COLO829 (cell line): ENCODE data around the gene ITPR3.
"Not testable (repeated sequence)": the region's sequence is repeated elsewhere in the genome, so short reads cannot be mapped to it uniquely, and the experiment has no call there.

Experiments used
- DNase-seq: peaks from one replicate; pipeline ENCODE4 v3.0.0; 2012; ENCODE audit warnings: low spot score

The ITPR3 gene

DNA sequence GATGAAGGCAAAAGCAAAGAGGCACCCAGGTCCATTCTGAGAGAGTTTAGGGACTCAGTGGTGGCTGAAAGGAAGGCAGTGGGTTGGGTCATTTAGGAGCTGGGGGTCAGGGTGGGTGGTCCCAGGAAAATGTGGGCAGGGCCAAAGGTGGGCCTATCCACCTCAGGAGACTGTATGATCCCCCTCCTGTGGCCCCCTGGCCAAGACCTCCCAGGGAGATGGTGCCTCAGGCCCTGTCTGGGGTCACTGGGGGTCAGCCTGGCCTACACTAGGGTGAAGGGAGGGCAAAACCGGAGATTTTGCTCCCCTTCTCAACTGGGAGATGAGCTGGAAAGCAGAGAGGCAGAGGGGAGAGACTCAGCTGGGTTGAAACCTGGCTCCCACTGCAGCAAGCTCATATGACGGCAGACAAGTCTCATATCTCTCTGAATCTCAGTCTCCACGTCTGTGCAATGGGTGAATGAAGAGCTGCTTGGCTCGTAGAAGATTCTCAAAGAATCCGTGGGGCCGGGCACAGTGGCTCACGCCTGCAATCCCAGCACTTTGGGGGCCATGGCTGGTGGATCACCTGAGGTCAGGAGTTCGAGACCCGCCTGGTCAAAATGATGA is 29.6 kb upstream of the ITPR3 start:
- no peak for DNase-seq

DNA sequence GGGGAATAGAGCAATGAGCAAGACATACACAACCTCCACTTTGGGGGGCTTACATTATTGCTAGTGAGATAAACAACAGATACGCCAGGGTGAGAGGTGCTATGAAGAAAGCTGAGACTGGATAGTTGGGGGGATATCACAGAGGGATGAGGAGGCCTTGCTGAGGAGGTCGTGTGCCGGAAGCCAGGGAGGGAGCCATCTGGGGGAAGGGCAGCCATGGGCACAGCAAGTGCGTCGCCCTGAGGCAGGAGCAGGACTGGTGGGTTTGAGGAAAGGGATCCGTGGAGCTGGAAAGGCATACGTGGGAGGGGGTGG is 28.9 kb upstream of the ITPR3 start:
- DNase-seq: no peak

DNA sequence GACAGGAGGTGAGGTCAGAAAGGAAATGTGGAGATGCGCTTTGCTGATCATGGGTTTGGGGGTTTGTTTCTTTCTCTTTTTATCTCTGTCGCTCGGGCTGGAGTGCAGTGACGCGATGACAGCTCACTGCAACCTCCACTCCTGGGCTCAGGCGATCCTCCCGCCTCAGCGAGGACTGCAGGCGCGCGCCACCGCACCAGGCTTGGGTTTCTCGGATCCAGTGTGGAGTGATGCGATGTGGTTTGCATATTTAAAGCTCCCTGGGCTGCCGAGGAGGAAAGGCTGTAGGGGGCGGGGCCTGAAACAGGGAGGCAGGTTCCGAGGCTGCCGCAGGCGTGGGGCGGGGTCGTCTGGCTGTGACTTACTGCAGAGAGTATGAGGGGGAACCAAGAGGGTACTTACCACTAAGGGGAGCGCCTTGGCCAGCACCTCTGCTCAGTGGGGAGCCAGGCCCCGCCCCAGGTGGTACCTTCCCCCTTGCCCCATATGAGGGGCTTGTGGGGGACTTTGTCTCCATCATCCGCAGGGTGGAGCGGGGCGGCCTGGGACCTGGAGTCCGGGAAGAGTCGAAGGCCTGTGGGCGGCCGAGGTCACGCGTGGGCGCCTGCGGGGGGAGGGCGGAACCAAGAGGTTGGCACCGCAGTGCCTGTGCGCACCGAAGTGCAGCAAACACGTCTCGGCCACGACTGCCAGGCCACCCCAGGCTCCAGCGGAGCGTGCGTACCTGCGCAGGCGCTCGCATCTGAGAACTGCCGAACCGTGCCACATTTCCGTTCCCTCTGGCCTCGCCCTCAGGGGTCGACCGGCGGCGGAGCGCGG is 28.3 kb upstream of the ITPR3 start:
- DNase-seq: no peak

DNA sequence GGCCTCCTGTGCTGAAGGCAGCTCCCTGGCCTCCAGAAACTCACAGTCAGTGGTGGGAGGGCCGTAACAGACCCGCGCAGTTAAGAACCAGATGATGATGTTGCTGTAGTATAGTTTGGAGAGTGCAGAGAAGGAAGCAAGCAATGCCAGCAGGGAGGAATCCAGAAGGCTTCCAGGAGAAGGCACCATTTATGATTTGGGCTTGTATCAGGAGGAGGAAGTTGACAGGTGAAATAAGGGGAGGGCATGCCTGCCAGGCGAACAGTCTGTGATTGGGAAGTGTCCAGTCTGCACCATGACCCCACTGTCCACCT is 27.8 kb upstream of the ITPR3 start:
- no peak for DNase-seq

DNA sequence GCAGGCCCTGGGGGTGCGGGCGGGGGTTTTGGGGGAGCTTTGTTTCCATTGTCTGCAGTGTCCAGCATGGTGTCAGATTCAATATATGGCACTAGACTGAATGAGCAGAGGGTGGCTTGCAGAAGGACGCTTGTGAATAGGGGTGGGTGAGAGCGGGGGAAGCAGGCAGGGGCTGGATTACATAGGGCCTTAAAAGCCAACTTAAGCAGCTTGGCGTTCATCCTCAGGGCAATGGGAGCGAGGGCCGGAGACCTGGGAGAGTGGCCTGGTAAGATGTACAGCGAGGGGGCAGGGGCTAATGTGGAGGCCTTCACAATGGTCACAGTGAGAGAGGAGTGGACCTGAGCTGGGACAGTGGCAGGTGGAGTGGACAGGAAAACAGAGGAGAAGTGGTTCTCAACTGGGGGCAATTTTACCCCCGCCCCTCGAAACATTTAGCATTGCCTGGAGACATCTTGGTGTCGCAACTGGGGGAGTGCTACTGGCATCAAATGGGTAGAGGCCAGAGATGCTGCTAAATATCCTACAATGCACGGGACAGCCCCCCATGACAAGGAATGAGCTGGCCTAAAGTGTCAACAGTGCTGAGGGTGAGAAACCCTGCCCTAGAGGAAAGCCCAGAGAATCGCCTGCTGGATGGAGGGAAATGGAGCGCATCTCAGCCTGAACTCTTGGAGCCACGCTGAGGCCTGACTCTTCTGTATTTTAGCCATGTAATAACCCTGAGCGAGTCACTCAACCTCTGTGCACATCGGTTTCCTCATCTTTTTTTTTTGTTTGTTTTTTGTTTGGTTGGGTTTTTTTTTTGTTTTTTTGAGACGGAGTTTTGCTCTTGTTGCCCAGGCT is 25.9 kb upstream of the ITPR3 start:
- no peak for DNase-seq

DNA sequence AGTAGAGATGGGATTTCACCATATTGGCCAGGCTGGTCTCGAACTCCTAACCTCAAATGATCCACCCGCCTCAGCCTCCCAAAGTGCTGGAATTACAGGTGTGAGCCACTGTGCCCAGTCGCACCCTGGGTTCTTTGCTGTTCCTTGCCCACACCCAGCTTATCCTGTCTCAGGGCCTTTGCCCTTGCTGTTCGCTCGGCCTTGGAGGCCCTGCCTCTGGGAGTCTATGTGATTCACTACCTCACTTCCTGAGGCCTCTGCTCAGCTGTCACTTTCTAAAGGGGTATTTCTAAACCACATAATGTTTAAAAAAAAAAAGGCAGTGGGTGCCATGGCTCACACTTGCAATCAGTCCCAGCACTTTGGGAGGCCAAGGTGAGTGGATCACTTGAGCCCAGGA is 24.2 kb upstream of the ITPR3 start:
- not testable (repeated sequence) for DNase-seq

DNA sequence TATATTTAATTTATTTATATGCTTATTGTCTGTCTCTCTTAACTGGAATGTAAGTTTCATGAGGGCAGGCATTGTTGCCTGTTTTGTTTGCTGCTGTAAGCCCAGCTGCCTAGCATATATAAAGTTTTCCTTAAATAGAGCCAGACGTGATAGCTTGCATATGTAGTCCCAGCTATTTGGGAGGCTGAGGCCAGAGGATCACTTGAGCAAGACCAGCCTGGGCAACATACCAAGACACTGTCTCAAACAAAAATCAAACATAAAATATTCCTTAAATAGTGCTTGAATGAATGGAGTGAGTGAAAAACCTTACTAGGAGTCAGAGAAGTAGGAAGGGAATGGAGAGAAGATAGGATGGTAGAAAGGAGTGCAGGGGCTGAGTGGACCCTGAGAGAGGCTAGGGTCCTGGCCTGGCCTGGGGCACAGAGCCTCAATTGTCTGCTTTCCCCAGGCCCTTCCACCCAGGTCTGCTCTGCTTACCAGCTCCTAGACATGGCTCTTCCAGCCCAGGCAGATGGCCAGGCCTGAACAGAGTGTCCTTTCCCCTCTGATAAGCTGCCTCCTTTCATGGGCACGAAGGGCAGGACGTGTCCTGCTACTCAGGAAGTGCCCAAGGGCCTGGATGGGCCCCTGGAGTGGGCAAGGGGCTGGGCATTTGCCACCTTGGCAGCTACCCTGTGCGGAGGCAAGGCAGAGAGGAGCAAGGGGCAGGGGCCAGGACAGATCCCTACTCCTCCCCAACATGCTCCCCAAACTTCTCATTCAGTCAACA is 23.4 kb upstream of the ITPR3 start:
- DNase-seq: no peak

DNA sequence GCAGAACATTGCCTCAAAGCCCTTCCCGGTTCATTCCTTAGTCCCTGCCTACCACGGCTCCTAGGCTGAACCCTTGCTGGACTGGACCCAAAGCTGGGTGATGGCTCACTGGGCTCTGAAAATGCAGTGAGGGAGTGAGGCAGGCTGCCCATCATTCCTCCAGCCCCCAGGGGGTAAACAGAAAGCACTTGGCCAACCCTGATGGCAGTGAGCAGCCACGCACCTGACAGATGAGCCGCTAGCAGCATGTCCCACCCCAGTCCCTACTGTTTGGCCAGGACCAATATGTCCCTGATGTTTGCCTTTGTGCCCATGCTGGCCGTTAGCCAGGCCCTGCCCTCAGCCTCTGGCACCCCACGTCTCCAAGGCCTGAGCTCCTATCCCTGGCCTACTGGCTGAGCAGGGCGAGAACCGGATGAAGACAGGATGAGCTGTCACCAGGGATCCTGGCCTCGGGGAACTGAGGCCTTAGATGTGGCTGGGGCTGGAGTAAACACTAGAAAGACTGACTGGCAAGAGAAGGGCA is 21.6 kb upstream of the ITPR3 start:
- no peak for DNase-seq

DNA sequence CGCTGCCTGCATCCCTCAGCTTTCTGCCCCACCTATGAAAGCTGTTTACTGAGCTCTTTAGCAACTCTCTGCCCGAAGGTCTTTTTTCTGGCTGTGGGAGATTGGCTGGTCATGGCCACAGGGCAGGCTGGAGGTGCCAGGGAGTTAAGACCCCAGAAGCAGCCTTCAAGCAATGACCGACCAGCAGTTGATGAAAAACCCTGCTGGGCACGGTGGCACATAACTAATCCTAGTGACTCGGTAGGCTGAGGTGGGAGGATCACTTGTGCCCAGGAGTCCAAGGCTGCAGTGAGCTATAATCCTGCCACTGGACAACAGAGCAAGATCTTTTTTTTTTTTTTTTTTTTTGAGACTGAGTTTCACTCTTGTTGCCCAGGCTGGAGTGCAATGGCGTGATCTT is 20.4 kb upstream of the ITPR3 start:
- DNase-seq: no peak

DNA sequence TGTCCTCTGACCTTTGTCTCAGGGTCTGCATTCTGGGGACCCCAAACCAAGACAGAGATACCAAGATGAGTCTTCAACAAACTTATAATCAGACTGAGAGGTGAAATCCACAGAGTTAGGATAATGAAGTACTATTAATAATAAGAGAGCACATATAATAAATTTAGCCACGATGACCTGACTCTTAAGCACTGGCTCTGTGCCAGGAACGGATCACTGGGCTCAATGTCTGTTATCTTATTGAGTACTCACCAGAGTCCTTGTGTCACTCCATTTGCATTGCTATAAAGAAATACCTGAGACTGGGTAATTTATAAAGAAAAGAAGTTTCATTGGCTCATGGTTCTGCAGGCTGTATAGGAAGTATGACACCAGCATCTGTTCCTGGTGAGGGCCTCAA is 18.9 kb upstream of the ITPR3 start:
- no peak for DNase-seq

DNA sequence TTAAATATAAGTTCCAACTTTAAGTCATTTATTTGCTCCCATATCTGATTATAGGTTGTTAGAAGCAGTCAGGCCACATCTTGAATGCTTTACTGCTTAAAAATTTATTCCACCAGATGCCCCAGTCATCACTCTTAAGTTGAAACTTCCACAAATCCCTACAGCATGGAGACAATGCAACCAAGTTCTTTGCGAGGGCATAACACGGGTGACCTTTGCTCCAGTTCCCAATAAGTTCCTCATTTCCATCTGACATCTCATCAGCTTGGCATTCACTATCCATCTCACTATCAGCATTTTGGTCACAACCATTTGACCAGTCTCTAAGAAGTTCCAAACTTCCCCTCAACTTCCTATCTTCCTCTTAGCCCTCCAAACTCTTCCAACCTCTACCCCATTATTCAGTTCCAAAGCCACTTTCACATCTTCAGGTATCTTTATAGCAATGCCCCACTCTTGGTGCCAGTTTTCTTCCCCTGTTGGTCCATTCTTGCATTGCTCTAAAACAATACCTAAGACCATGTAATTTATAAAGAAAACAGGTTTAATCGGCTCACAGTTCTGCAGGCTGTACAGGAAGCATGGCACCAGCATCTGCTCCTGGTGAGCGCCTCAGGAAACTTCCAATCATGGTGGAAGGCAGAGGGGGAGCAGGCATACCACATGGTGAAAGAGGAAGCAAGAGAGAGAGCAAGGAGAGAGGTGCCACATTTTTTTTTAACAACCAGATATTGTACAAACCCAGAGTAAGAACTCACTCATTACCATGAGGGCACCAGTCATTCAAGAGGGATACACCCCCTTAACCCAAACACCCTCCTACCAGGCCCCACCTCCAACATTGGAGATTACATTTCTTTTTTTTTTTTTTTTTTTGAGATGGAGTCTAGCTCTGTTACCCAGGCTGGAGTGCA is 15.9 kb upstream of the ITPR3 start:
- DNase-seq: no peak

DNA sequence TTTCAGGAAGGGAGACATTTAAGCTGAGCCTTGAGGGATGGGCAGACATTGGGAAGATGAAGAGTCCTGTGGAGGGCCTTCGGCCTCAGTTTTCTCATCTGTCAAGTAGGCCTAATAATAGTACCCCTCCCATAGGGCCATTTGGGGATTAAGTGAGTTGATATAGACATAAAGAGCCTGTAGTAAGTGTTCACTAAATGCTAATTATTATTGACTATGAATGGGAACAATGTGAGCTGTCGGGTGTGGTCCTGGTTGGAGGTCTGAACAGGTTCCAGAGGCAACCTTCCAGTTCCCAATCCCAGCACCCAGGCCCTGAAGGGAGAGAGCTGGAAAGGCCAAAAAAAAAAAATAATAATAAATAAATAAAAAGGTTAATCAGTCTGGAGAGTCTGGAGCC is 14.5 kb upstream of the ITPR3 start:
- no peak for DNase-seq

DNA sequence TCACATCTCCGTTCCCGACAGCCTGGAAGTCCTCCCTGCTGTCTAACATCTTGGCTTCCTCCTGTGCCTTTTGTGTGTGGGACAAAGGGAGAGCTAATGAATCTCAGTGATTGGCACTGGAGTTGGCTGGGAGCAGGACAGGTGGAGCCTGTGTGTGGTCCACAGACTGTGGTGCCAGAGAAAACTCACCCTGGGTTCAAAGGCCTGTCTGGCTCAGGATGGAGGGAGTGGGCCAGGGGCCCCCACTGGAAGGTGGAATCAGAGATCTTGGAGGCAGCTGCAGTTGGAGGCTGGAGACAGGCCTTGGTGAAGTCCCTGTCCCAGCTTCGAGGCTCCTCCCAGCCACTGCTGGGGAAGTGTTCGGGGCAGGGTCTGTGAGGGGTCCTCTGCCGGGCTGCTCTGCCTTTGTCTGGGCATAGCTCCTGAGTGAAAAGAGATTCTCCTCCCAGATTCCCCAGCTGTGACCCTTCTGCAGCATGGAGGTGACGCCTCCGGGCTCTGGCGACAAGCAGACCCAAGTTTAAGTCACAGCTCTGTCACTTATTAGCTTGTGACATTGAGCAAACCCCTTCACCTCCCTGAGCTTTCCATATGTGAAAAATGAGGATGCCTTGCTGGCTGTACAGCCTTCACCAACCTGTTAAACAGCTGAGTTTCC is 13.9 kb upstream of the ITPR3 start:
- no peak for DNase-seq

DNA sequence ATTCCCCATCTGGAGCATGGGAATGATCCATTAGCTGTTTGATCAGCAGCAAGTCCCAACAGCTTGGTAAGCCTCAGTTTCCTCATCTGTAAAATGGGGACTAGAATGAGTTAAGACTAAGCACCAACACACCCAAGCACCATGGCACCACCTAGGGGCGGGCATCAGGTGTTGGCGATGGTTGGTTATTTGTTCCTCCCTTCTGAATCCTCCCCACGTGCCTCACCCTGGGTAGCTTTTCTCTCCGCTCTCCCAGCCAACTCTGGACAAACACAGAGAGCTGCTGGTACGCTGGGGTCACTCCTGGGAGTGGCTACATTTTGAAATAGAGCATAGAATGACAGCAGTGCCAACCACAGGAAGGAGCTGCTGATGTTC is 13.3 kb upstream of the ITPR3 start:
- no peak for DNase-seq

DNA sequence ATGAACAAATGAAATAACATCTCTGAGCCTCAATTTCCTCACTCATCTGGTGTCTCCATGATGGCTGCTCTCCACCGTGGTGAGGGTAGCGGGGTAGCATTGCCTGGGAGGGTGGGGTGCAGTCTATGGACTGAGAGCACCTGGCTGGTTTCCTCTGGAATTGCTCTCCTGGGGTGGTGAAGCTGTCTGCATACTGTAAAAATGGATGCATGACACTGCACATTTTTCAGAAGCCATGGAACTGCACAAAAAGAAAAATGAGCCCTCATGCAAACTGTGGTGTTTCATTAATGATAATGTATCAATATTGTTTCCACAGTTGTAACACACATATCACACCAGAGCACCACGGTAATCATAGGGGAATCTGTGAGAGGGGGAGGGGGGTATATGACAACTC is 12.1 kb upstream of the ITPR3 start:
- DNase-seq: no peak

DNA sequence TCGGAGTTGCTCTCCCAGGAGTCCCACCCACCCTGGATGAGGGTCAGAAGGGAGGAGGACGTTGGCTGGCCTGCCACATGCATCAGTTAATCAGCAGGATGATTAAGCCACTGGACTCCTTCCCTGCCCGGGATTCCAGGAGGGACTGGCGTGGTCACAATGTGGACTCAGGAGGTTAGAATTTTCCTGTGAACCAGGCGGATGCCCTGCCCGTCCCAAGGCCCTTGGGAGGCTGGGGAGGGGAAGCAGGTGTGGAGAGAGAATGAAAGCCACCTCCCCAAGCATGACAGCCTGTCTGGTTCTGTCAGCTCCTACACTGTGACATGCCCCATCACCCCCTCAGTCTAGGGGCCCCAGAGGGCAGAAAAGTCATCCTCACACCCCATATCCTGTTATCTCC is 11.6 kb upstream of the ITPR3 start:
- DNase-seq: no peak

DNA sequence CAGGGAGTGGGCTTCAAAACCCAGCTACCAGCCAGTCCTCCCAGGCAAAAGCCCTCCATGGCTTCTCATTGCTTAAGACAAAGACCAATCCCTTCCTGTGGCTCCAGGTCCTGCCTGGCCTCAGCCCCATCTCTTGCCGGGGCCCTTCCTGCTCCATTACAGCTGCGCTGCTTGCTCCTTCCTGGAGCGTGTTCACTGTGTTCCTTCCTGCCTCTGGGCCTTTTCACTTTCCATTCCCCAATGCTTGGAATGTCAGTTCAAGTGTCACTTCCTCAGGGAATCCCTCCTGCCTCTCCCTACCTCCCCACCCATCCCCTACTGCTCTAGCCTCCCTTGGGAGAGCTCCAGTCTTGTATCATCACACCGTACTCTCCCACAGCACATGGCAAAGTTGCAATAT is 11.1 kb upstream of the ITPR3 start:
- DNase-seq: peak; percentile 73

DNA sequence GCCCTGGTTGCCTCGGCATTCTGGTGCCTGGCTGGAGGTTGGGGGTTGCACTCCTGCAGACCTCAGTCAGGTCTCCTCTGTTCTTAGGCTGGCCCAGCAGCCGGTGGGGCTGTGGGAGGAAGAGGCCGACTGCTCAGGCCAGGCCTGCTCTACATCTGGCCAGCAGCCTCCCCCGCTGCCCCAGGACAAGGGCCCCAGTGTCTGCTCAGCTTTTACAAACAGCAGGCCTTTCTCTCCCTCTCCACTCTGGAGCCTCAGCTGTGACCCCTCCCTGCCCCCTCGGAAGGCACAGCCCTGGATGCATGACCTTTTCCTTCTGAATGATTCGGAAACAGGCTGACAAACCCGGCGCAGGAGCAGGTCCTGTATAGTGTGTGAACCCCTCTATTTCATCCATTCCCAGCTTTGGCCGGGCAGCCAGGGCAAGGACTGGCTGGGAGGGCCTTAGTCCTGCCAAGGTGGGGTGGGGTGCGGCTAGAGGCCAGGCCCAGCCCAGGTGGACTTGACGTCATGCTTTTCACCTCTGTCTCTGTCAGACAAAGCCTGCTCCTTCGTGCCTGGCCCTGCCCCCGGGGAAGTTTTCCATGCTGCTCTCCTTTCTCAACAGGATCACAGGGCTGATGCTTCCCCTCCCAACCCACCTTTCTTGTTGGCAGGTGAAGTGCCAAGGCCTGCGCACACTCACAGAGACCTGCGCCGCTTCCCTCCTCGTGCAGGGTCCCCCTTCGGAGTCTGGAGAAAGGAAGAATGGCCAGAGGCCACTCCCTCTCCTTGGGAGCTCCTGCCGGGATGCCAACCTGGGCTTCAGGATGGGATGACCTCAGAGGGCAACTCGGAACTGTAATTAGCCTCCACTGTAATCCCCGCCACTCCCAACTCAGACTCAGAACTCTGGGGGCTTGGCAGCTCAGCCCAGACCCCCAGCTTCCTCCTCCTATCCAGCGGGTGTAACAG is 10.1 kb upstream of the ITPR3 start:
- peak; percentile 87 for DNase-seq

DNA sequence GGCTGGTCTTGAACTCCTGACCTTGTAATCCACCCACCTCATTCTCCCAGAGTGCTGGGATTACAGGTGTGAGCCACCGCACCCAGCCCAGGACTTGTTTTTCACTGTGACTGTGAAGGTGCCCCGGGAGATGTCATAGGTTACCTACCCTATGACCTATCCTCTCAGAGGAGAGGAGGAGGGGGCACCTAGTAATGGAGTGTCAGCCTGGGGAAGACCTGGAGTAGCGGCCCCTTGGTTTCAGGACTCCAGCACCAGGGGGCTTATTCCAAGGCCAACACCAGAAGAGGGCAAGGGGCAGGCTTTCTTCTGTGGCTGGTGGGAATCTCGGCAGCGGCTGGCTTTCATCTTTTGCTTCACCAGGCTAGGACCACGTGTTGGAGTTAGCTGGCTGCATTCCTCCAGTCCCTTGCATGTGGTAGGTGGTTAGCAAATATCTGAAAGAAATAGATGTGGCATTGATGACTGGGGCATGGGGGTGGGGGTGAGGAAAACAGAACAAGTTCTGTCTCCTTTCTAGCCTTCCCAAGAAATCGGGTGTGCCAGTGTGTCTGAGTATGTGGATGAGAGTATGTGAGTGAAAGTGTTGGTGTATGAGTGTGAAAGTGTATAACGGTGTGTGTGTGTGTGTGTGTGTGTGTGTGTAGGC is 7.9 kb upstream of the ITPR3 start:
- DNase-seq: peak; percentile 88
